HG03354 (cell line): Measurements from ENCODE around the gene BEGAIN.

Experiments
- ATAC-seq: cut with Tn5 transposase; IDR thresholded peaks from one replicate; pipeline ENCODE4 v1.9.1; 2021; ENCODE audit warnings: mild to moderate bottlenecking; ENCODE audit not compliant: unreplicated experiment, poor library complexity, severe bottlenecking

The BEGAIN gene

GRCh38 chr14:100541621-100542560 is 45.3 kb downstream of the BEGAIN start:
- no peak for ATAC-seq

GRCh38 chr14:100540926-100541620 is 46.1 kb downstream of the BEGAIN start:
- ATAC-seq: no peak

GRCh38 chr14:100540141-100540925 is 46.9 kb downstream of the BEGAIN start:
- no peak for ATAC-seq

GRCh38 chr14:100539766-100540140 is 47.5 kb downstream of the BEGAIN start:
- no peak for ATAC-seq

GRCh38 chr14:100539003-100539660 is 48.1 kb downstream of the BEGAIN start:
- ATAC-seq: no peak

- ATAC-seq: no peak
Observed at GRCh38 chr14:100538351-100539002, 48.7 kb downstream of the BEGAIN start.

GRCh38 chr14:100537446-100538350 is 49.5 kb downstream of the BEGAIN start:
- ATAC-seq: no peak

- ATAC-seq: no peak
Observed at GRCh38 chr14:100536721-100537445, 50.3 kb downstream of the BEGAIN start.

- no peak for ATAC-seq
Observed at GRCh38 chr14:100536121-100536510, 51.1 kb downstream of the BEGAIN start.

GRCh38 chr14:100535287-100536120 is 51.7 kb downstream of the BEGAIN start:
- ATAC-seq: no peak

GRCh38 chr14:100534528-100535286 is 52.5 kb downstream of the BEGAIN start:
- ATAC-seq: no peak

- ATAC-seq: no peak
Observed at GRCh38 chr14:100533656-100534485, 53.3 kb downstream of the BEGAIN start.

- no peak for ATAC-seq
Observed at GRCh38 chr14:100532906-100533655, 54.1 kb downstream of the BEGAIN start.

GRCh38 chr14:100532154-100532861 is 54.9 kb downstream of the BEGAIN start:
- no peak for ATAC-seq
